ENCODE measurements around the gene MFSD2B. TPM values are rescaled to one million over a fixed set of nuclear protein-coding genes. Genes with fewer than 3 reads are reported as not detected.

Gene MFSD2B
- total and polyA plus RNA-seq, 2 donors (not counting 1 experiment from before 2014, with no cell fraction given), result not detected

- DNase-seq (no peak), ATAC-seq (ENCODE audit: low read depth) (no peak)
- peak overlapping the region; percentile 92 for H3K9ac ChIP-seq (ENCODE audit: low read length)
- peaks cover 24 to 26% of the 10 kb centered on the region in 2 donors for H3K4me1 ChIP-seq (ENCODE audit: control insufficient read depth in 2 of 2, insufficient read depth in 2 of 2, low read length in 2 of 2)
- peak overlapping the region in 3 of 5 experiments; percentile 3 to 92 (median 79) for H3K4me3 ChIP-seq (ENCODE audit: control extremely low read depth in 1 of 5, extremely low read depth in 1 of 5, insufficient read depth in 1 of 5, low read depth in 2 of 5, low read length in 4 of 5)
- no peaks in the 10 kb centered on the region for H3K9me3 Mint-ChIP-seq (ENCODE audit: insufficient read depth)
- H3K27ac Mint-ChIP-seq, result peak overlapping the region; percentile 86
- ChIA-PET POLR2A (interaction anchor here (1.7 to 1.8 kb wide), 2 partner anchors 29 to 121 kb away, joined by 16 to 20 read pairs; partner anchors contain the start of genes ATAD2B and SF3B6), CTCF (interaction anchor here (1.0 to 2.0 kb wide), 5 partner anchors 29 to 223 kb away, joined by 3 to 18 read pairs (median 7); partner anchors contain the start of genes ATAD2B, SF3B6 and TP53I3)
- peaks cover 18% of the 10 kb centered on the region for H3K79me2 ChIP-seq (ENCODE audit: control insufficient read depth, insufficient read depth, low read length)
- no peaks in the 10 kb centered on the region for H3K9me3 ChIP-seq (ENCODE audit: control extremely low read depth in 1 of 3, control insufficient read depth in 2 of 3, insufficient read depth in 1 of 3, low read length in 2 of 3)
- H2AFZ ChIP-seq (ENCODE audit: insufficient read depth, low read depth, low read length, poor library complexity, severe bottlenecking), result peak overlapping the region; percentile 97
- intact Hi-C loops (cut with micrococcal nuclease), result loop anchor here (1.0 to 2.0 kb wide), 6 partner anchors 29 to 1831 kb away; partner anchors contain the start of genes ASXL2, ATAD2B, CENPO and FAM228B
- H3K27me3 Mint-ChIP-seq, result no peaks in the 10 kb centered on the region
- TF ChIP-seq CTCF (IDR thresholded peaks at IDR 0.05) (no peak), EZH2 (IDR thresholded peaks at IDR 0.05; ENCODE audit: borderline replicate concordance, insufficient read depth, low read depth, low read length, poor library complexity, severe bottlenecking) (no peak)
- peaks cover 0 to 20% (median 2%) of the 10 kb centered on the region in 4 experiments for H3K27me3 ChIP-seq (replicated peaks in 1 of 4; ENCODE audit: control extremely low read depth in 1 of 4, control insufficient read depth in 3 of 4, insufficient read depth in 4 of 4, low read length in 3 of 4)
- 49% methylated on average over 6 of the region's 8 CpGs for WGBS (ENCODE audit: insufficient coverage)
- no peak overlapping the region for H3K27ac ChIP-seq (ENCODE audit: low read length in 2 of 2)
- H3K4me1 Mint-ChIP-seq, result peaks cover 25% of the 10 kb centered on the region
- no peaks in the 10 kb centered on the region for H3K36me3 ChIP-seq (replicated peaks in 1 of 2; ENCODE audit: control extremely low read depth in 1 of 2, control insufficient read depth in 1 of 2, extremely low read depth in 1 of 2, insufficient read depth in 2 of 2, low read length in 1 of 2)
- peak overlapping the region; percentile 96 for H3K4me2 ChIP-seq (replicated peaks; ENCODE audit: low read depth, low read length, poor library complexity, severe bottlenecking)
- H3K4me3 Mint-ChIP-seq, result peak overlapping the region; percentile 90
- no peaks in the 10 kb centered on the region for H4K20me1 ChIP-seq (ENCODE audit: control insufficient read depth, insufficient read depth, low read length, poor library complexity, severe bottlenecking)
Observed at GRCh38 chr2:24047703-24048033, 37.8 kb downstream of the MFSD2B start.

GRCh38 chr2:24048769-24049484, 39.0 kb downstream of the MFSD2B start:
- H3K36me3 ChIP-seq (replicated peaks in 1 of 2; ENCODE audit: control extremely low read depth in 1 of 2, control insufficient read depth in 1 of 2, extremely low read depth in 1 of 2, insufficient read depth in 2 of 2, low read length in 1 of 2), result no peaks in the 10 kb centered on the region
- no peak overlapping the region for H3K27ac ChIP-seq (ENCODE audit: low read length in 2 of 2)
- TF ChIP-seq CTCF (IDR thresholded peaks at IDR 0.05) (no peak), EZH2 (IDR thresholded peaks at IDR 0.05; ENCODE audit: borderline replicate concordance, insufficient read depth, low read depth, low read length, poor library complexity, severe bottlenecking) (no peak)
- no peaks in the 10 kb centered on the region for H4K20me1 ChIP-seq (ENCODE audit: control insufficient read depth, insufficient read depth, low read length, poor library complexity, severe bottlenecking)
- H3K4me3 ChIP-seq (ENCODE audit: control extremely low read depth in 1 of 5, extremely low read depth in 1 of 5, insufficient read depth in 1 of 5, low read depth in 2 of 5, low read length in 4 of 5), result peak overlapping the region in 4 of 5 experiments; percentile 35 to 92 (median 64)
- Mint-ChIP-seq H3K27me3 (no peaks in the 10 kb centered on the region), H3K4me1 (peaks cover 25% of the 10 kb centered on the region), H3K27ac (no peak overlapping the region), H3K9me3 (ENCODE audit: insufficient read depth) (no peaks in the 10 kb centered on the region), H3K4me3 (no peak overlapping the region)
- ATAC-seq (ENCODE audit: low read depth), result no peak
- H3K27me3 ChIP-seq (replicated peaks in 1 of 4; ENCODE audit: control extremely low read depth in 1 of 4, control insufficient read depth in 3 of 4, insufficient read depth in 4 of 4, low read length in 3 of 4), result peaks cover 0 to 20% (median 2%) of the 10 kb centered on the region in 4 experiments
- H3K9me3 ChIP-seq (ENCODE audit: control extremely low read depth in 1 of 3, control insufficient read depth in 2 of 3, insufficient read depth in 1 of 3, low read length in 2 of 3), result no peaks in the 10 kb centered on the region
- peak; percentile 25 for DNase-seq
- 27% methylated on average over 4 of the region's 23 CpGs for WGBS (ENCODE audit: insufficient coverage)
- peak overlapping the region; percentile 100 for H3K4me2 ChIP-seq (replicated peaks; ENCODE audit: low read depth, low read length, poor library complexity, severe bottlenecking)
- ChIA-PET POLR2A (interaction anchor here (0.6 to 1.7 kb wide), 2 partner anchors 28 to 120 kb away, joined by 3 to 5 read pairs; no protein-coding TSS in a partner anchor), CTCF (interaction anchor here (1.0 to 1.4 kb wide), 3 partner anchors 36 to 225 kb away, joined by 4 to 7 read pairs (median 5); partner anchors contain the start of gene TP53I3)
- intact Hi-C loops (cut with micrococcal nuclease), result loop anchor here (1.0 kb wide), 1 partner anchor 109 kb away; the partner anchor contains the start of gene UBXN2A
- peak overlapping the region; percentile 81 for H3K9ac ChIP-seq (ENCODE audit: low read length)
- peak overlapping the region; percentile 97 for H2AFZ ChIP-seq (ENCODE audit: insufficient read depth, low read depth, low read length, poor library complexity, severe bottlenecking)
- H3K4me1 ChIP-seq (ENCODE audit: control insufficient read depth in 2 of 2, insufficient read depth in 2 of 2, low read length in 2 of 2), result peaks cover 24 to 26% of the 10 kb centered on the region in 2 donors
- H3K79me2 ChIP-seq (ENCODE audit: control insufficient read depth, insufficient read depth, low read length), result peaks cover 18% of the 10 kb centered on the region

Data from B cell (primary cell).